Osteocyte (in vitro differentiated cells): ENCODE measurements around the gene SH3BP5L. TPM values are rescaled to one million over a fixed set of nuclear protein-coding genes. Genes with fewer than 3 reads are reported as not detected.

ENCODE experiments used
- DNase-seq: peaks from one replicate; pipeline ENCODE4 v3.0.0; 2021; ENCODE audit warnings: mixed read lengths; ENCODE audit not compliant: unreplicated experiment; ENCODE audit errors: extremely low spot score
- H3K27ac Mint-ChIP-seq: one replicate; pipeline ENCODE4 v1.8.0; 2021; ENCODE audit warnings: mild to moderate bottlenecking, mixed read lengths; ENCODE audit not compliant: unreplicated experiment
- H3K27me3 Mint-ChIP-seq: one replicate; pipeline ENCODE4 v1.8.0; 2021; ENCODE audit warnings: mixed read lengths; ENCODE audit not compliant: unreplicated experiment
- H3K36me3 Mint-ChIP-seq: one replicate; pipeline ENCODE4 v1.8.0; 2021; ENCODE audit warnings: mixed read lengths; ENCODE audit not compliant: unreplicated experiment
- H3K4me1 Mint-ChIP-seq: one replicate; pipeline ENCODE4 v1.8.0; 2021; ENCODE audit warnings: mixed read lengths; ENCODE audit not compliant: unreplicated experiment
- H3K4me3 Mint-ChIP-seq: one replicate; pipeline ENCODE4 v1.8.0; 2021; ENCODE audit warnings: mild to moderate bottlenecking, moderate library complexity, mixed read lengths; ENCODE audit not compliant: unreplicated experiment
- H3K9me3 Mint-ChIP-seq: one replicate; pipeline ENCODE4 v1.8.0; 2021; ENCODE audit warnings: mixed read lengths; ENCODE audit not compliant: unreplicated experiment
- CTCF ChIP-seq: fragments of 200-600 bp; sonication (generic); IDR thresholded peaks from 2 replicates; pipeline ENCODE4 v1.5.0; 2021; ENCODE audit warnings: antibody characterized with exemption, mild to moderate bottlenecking, moderate library complexity
- total RNA-seq: library from RNA; stranded (reverse); gene quantifications from 2 replicates; pipeline ENCODE4 v1.2.1, GENCODE V29; 2021

SH3BP5L gene
- total RNA-seq, 1 donor from 2014 or later: 32.4 TPM

GRCh38 chr1:248850536-248851251 is 25.0 kb upstream of the SH3BP5L start:
- H3K27ac Mint-ChIP-seq: no peak overlapping the region
- no peaks in the 10 kb centered on the region for H3K4me1 Mint-ChIP-seq
- peaks cover 32% of the 10 kb centered on the region for H3K36me3 Mint-ChIP-seq
- peak; percentile 62 for DNase-seq
- TF ChIP-seq CTCF: no peak
- no peaks in the 10 kb centered on the region for H3K27me3 Mint-ChIP-seq
- H3K9me3 Mint-ChIP-seq: no peaks in the 10 kb centered on the region
- no peak overlapping the region for H3K4me3 Mint-ChIP-seq

GRCh38 chr1:248850124-248850523 is 24.4 kb upstream of the SH3BP5L start:
- no peak for TF ChIP-seq CTCF
- peak; percentile 69 for DNase-seq
- Mint-ChIP-seq H3K27ac (no peak overlapping the region), H3K36me3 (peaks cover 36% of the 10 kb centered on the region), H3K9me3 (no peaks in the 10 kb centered on the region), H3K4me1 (no peaks in the 10 kb centered on the region), H3K4me3 (no peak overlapping the region), H3K27me3 (no peaks in the 10 kb centered on the region)

GRCh38 chr1:248849637-248850036 is 23.9 kb upstream of the SH3BP5L start:
- no peak for TF ChIP-seq CTCF
- Mint-ChIP-seq H3K4me1 (no peaks in the 10 kb centered on the region), H3K4me3 (no peak overlapping the region), H3K9me3 (no peaks in the 10 kb centered on the region), H3K27me3 (no peaks in the 10 kb centered on the region), H3K27ac (no peak overlapping the region), H3K36me3 (peaks cover 37% of the 10 kb centered on the region)
- DNase-seq: peak; percentile 34

- peak; percentile 74 for DNase-seq
- H3K27me3 Mint-ChIP-seq: no peaks in the 10 kb centered on the region
- H3K4me1 Mint-ChIP-seq: no peaks in the 10 kb centered on the region
- no peak overlapping the region for H3K27ac Mint-ChIP-seq
- H3K4me3 Mint-ChIP-seq: no peak overlapping the region
- peaks cover 41% of the 10 kb centered on the region for H3K36me3 Mint-ChIP-seq
- no peak for TF ChIP-seq CTCF
- no peaks in the 10 kb centered on the region for H3K9me3 Mint-ChIP-seq
Measured at GRCh38 chr1:248849152-248849551, 23.4 kb upstream of the SH3BP5L start.

GRCh38 chr1:248848602-248849001 is 22.9 kb upstream of the SH3BP5L start:
- H3K9me3 Mint-ChIP-seq: no peaks in the 10 kb centered on the region
- TF ChIP-seq CTCF: no peak
- H3K4me3 Mint-ChIP-seq: no peak overlapping the region
- H3K36me3 Mint-ChIP-seq: peaks cover 41% of the 10 kb centered on the region
- no peaks in the 10 kb centered on the region for H3K27me3 Mint-ChIP-seq
- H3K27ac Mint-ChIP-seq: no peak overlapping the region
- DNase-seq: no peak
- no peaks in the 10 kb centered on the region for H3K4me1 Mint-ChIP-seq
